ENCODE measurements around the gene GPR152.
A peak's percentile ranks its signal among the peaks of the same experiment; 100 is the strongest.
"Not testable (repeated sequence)": the region's sequence is repeated elsewhere in the genome, so short reads cannot be mapped to it uniquely, and the experiment has no call there.

GPR152 gene

GRCh38 chr11:67466962-67467771 is 14.6 kb upstream of the GPR152 start:
- DNase-seq (ENCODE audit: low read depth in 1 of 2, low spot score in 1 of 2), result no peak
- TF ChIP-seq JUND (IDR thresholded peaks at IDR 0.05; ENCODE audit: low read depth), result no peak
- in situ Hi-C loops (cut with HindIII; ENCODE audit: low pct_unique_long_range_greater_than_20kb, low sequenced_read_pairs), result no loop called here

- in situ Hi-C loops (cut with HindIII; ENCODE audit: low pct_unique_long_range_greater_than_20kb, low sequenced_read_pairs), result no loop called here
- no peak for DNase-seq (ENCODE audit: low read depth in 1 of 2, low spot score in 1 of 2)
- no peak for TF ChIP-seq JUND (IDR thresholded peaks at IDR 0.05; ENCODE audit: low read depth)
Observed at GRCh38 chr11:67466367-67466766, 13.8 kb upstream of the GPR152 start.

DNA sequence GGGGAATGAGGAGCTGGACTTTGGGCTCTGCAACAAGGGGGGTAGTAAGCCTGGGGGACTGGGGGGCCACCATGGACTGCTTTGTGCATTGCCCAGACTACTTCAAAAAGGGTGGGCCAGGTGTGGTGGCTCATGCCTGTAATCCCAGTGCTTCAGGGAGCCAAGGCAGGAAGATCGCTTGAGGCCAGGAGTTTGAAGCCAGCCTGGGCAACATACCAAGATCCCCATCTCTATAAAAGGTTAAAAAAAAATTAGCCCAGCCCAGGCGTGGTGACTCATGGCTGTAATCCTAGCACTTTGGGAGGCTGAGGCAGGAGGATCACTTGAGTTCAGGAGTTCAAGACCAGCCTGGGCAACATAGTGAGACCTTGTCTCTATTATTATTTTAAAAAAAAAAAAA is 13.0 kb upstream of the GPR152 start:
- in situ Hi-C loops (cut with HindIII; ENCODE audit: low pct_unique_long_range_greater_than_20kb, low sequenced_read_pairs), result not testable (repeated sequence)
- 0 out of 2 replicates have a peak, but pooled peaks have one; percentile 16 for TF ChIP-seq JUND (IDR thresholded peaks at IDR 0.05; ENCODE audit: low read depth)
- DNase-seq (ENCODE audit: low read depth in 1 of 2, low spot score in 1 of 2), result peak in 1 of 2 experiments; percentile 85

GRCh38 chr11:67465189-67465510 is 12.6 kb upstream of the GPR152 start:
- in situ Hi-C loops (cut with HindIII; ENCODE audit: low pct_unique_long_range_greater_than_20kb, low sequenced_read_pairs), result no loop called here
- no peak for TF ChIP-seq JUND (IDR thresholded peaks at IDR 0.05; ENCODE audit: low read depth)
- peak in 1 of 2 experiments; percentile 50 for DNase-seq (ENCODE audit: low read depth in 1 of 2, low spot score in 1 of 2)

GRCh38 chr11:67464411-67465188 is 12.1 kb upstream of the GPR152 start:
- TF ChIP-seq JUND (IDR thresholded peaks at IDR 0.05; ENCODE audit: low read depth), result no peak
- in situ Hi-C loops (cut with HindIII; ENCODE audit: low pct_unique_long_range_greater_than_20kb, low sequenced_read_pairs), result no loop called here
- DNase-seq (ENCODE audit: low read depth in 1 of 2, low spot score in 1 of 2), result peak; percentile 92 to 98

GRCh38 chr11:67463680-67464410 is 11.3 kb upstream of the GPR152 start:
- DNase-seq (ENCODE audit: low read depth in 1 of 2, low spot score in 1 of 2), result peak in 1 of 2 experiments; percentile 87
- no peak for TF ChIP-seq JUND (IDR thresholded peaks at IDR 0.05; ENCODE audit: low read depth)
- in situ Hi-C loops (cut with HindIII; ENCODE audit: low pct_unique_long_range_greater_than_20kb, low sequenced_read_pairs), result no loop called here

- no peak for TF ChIP-seq JUND (IDR thresholded peaks at IDR 0.05; ENCODE audit: low read depth)
- no peak for DNase-seq (ENCODE audit: low read depth in 1 of 2, low spot score in 1 of 2)
- in situ Hi-C loops (cut with HindIII; ENCODE audit: low pct_unique_long_range_greater_than_20kb, low sequenced_read_pairs), result no loop called here
Observed at GRCh38 chr11:67463186-67463585, 10.7 kb upstream of the GPR152 start.

- no peak for DNase-seq (ENCODE audit: low read depth in 1 of 2, low spot score in 1 of 2)
- in situ Hi-C loops (cut with HindIII; ENCODE audit: low pct_unique_long_range_greater_than_20kb, low sequenced_read_pairs), result no loop called here
- TF ChIP-seq JUND (IDR thresholded peaks at IDR 0.05; ENCODE audit: low read depth), result no peak
Observed at GRCh38 chr11:67458266-67458665, 5.7 kb upstream of the GPR152 start.

DNA sequence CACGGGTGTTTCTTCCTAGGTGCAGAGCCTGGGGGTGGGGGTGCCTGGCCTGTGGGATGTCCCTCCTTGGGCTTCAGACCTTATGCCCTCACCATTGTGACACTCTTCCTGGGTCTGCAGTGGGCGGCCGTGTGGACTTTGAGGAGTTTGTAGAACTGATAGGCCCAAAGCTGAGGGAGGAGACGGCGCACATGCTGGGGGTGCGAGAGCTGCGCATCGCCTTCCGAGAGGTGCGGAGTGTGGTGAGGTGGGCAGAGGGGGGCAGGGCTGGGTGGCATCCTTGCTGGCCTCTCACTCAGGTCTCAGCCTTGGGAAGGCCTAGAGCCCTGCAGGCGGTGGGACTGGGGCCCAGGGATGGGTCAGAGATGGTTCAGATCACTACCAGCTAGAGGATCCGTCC is 4.9 kb upstream of the GPR152 start:
- in situ Hi-C loops (cut with HindIII; ENCODE audit: low pct_unique_long_range_greater_than_20kb, low sequenced_read_pairs), result no loop called here
- DNase-seq (ENCODE audit: low read depth in 1 of 2, low spot score in 1 of 2), result no peak
- no peak for TF ChIP-seq JUND (IDR thresholded peaks at IDR 0.05; ENCODE audit: low read depth)

- in situ Hi-C loops (cut with HindIII; ENCODE audit: low pct_unique_long_range_greater_than_20kb, low sequenced_read_pairs), result no loop called here
- TF ChIP-seq JUND (IDR thresholded peaks at IDR 0.05; ENCODE audit: low read depth), result no peak
- DNase-seq (ENCODE audit: low read depth in 1 of 2, low spot score in 1 of 2), result no peak
Observed at GRCh38 chr11:67456068-67456705, 3.7 kb upstream of the GPR152 start.

- in situ Hi-C loops (cut with HindIII; ENCODE audit: low pct_unique_long_range_greater_than_20kb, low sequenced_read_pairs), result no loop called here
- DNase-seq (ENCODE audit: low read depth in 1 of 2, low spot score in 1 of 2), result no peak
- TF ChIP-seq JUND (IDR thresholded peaks at IDR 0.05; ENCODE audit: low read depth), result no peak
Observed at GRCh38 chr11:67455054-67455453, 2.5 kb upstream of the GPR152 start, which contains the start of gene CABP4. TSS of gene CABP4 (plus strand) at chr11:67455354. CDS start at chr11:67455424, 70 bp downstream.
